H7 (cell line): ENCODE measurements around the gene TOLLIP. TPM values are rescaled to one million over a fixed set of nuclear protein-coding genes. Genes with fewer than 3 reads are reported as not detected.
"Not testable (repeated sequence)": the region's sequence is repeated elsewhere in the genome, so short reads cannot be mapped to it uniquely, and the experiment has no call there.

ENCODE experiments used
- DNase-seq: peaks from one replicate; pipeline ENCODE4 v3.0.0; 2012
- H3K27me3 ChIP-seq: 2 replicates; pipeline ENCODE4 v1.6.0; 2011; ENCODE audit warnings: mild to moderate bottlenecking, low read length; ENCODE audit not compliant: control insufficient read depth, insufficient read depth
- H3K36me3 ChIP-seq: replicated peaks from 2 replicates; pipeline ENCODE4 v1.5.1; 2011; ENCODE audit warnings: low read length; ENCODE audit not compliant: control insufficient read depth, insufficient read depth
- H3K4me3 ChIP-seq: 2 replicates; pipeline ENCODE4 v1.5.1; 2011; ENCODE audit warnings: low read depth, mild to moderate bottlenecking, control low read depth, low read length, moderate library complexity; ENCODE audit not compliant: insufficient read depth
- total RNA-seq: library from RNA; depleted of rRNA; stranded (reverse); fragments of >200 nt; shearing (Covaris generic); gene quantifications from 2 replicates; pipeline ENCODE4 v1.2.3, GENCODE V29; 2014; rRNA removed

The TOLLIP gene
- total RNA-seq = 11.2 and 11.8 TPM in 2 replicates

DNA sequence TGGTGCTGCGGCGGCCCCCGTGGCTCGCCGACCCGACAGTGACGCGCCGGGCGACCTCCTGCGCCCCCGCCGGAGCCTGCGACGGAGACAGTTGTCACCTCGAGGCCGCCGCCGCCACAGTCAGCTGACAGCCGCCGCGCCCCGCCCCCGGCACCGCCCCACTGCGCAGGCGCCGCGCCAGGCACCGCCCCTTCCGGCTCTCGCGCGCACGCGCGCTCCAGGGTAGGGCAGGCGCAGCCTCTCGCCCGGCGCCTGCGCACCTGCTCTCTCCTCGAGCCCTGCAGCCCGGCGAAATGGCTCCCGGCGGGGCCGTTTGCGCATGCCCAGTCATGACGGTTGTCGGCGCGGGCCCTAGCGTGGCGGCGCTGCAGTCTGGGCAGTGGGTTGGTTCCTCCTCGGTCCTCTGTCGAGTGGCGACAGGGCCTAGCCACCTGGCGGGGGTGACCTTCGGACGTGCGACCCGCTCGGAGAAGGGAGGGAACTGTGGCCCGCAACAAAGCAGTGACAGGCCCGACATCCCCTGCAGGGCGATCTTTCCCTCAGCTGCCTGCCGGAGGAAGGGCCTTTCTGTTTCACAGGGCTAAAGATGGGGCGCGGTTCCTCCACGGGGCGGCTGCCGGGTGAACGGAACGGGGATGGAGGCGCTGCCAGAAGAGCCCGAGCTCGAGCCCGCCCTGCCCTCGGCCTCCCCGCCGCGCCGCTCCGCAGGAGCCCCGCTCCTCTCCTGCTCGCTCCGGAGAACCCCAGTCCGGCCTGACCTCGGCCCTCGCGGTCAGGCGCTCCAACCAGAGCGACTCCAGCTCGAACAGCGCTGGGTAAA, at the start of gene TOLLIP:
TSS of gene TOLLIP (minus strand) at position 135 of the 820 bp plus-strand sequence. CDS start at position 1, 134 bp downstream.
- DNase-seq = peak; percentile 100
- H3K36me3 ChIP-seq = no peaks in the 10 kb centered on the region
- peak within 1 kb of the TSS; percentile 73 for H3K4me3 ChIP-seq
- H3K27me3 ChIP-seq = no peaks in the 10 kb centered on the region; the same call in 1 of the 2 replicates

DNA sequence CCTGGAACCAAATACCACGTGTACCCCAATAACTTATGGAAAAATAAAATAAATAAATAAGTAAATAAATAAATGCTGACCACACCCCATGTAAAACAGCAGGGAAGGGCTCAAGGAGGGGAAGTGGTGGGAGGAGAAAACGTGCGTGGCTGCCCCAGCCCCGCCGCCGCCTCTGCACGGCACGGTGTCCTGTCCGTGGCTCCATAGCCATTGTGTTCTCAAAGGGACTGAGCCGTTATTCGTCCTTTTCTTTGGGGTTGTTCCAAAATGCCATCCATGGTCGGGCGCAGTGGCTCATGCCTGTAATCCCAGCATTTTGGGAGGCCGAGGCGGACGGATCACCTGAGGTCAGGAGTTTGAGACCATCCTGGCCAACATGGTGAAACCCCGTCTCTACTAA, 49.5 kb upstream of the TOLLIP start:
- H3K4me3 ChIP-seq, H3K27me3 ChIP-seq, H3K36me3 ChIP-seq: not testable (repeated sequence)
- DNase-seq = peak; percentile 41

DNA sequence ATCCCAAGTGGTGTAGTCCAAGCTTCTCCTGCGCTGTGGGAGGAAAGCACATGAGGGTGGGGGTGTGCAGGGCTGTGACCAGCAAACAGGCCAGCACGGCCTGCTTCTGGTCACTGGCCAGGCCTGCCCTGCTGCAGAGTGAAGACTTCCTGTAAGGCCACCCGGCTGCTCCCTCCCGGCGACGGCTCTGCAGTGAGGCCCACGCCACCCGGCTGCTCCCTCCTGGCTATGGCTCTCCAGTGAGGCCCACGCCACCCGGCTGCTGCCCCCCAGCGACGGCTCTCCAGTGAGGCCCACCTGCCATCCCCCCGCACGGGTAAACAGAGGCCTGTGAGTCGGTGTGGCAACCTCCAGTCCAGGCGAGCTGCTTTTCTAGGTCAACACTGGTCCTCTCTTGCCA, 48.9 kb upstream of the TOLLIP start:
- no peaks in the 10 kb centered on the region for H3K27me3 ChIP-seq
- DNase-seq = peak; percentile 63
- H3K36me3 ChIP-seq = no peaks in the 10 kb centered on the region
- no peak overlapping the region for H3K4me3 ChIP-seq

DNA sequence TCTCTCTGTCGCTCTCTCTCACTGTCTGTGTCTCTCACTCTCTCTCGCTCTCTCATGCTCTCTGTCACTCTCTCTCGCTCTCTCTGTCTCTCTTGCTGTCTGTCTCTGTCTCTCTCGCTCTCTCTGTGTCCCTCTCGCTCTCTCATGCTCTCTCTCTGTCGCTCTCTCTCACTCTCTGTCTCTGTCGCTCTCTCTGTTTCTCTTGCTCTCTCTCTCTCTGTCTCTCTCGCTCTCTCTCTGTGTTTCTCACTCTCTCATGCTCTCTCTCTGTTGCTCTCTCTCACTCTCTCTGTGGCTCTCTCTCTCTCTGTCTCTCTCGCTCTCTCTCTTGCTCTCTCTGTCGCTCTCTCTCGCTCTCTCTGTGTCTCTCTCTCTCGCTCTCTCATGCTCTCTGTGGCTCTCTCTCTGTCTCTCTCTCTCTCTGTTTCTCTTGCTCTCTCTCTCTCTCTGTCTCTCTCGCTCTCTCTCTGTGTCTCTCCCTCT, 47.1 kb upstream of the TOLLIP start:
- no peak for DNase-seq
- H3K27me3 ChIP-seq = no peaks in the 10 kb centered on the region
- no peaks in the 10 kb centered on the region for H3K36me3 ChIP-seq
- H3K4me3 ChIP-seq = no peak overlapping the region

DNA sequence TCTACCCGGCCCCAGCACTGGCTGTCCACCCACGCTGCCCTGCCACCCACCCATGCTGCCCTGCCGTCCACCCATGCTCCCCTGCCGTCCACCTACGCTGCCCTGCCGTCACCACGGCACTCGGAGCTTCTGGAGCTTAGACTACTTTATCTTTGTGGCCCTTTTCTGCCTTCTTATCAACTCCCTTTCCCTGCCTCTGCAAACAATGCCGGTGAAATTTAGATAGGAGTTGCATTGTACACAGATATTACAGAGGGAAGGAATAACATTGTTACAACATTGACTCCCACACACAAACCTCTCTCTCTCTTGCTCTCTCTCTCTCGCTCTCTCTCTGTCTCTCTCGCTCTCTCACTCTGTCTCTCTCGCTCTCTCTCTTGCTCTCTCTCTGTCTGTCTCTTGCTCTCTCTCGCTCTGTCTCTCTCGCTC, 46.6 kb upstream of the TOLLIP start:
- H3K36me3 ChIP-seq = no peaks in the 10 kb centered on the region
- DNase-seq = no peak
- H3K4me3 ChIP-seq = no peak overlapping the region
- no peaks in the 10 kb centered on the region for H3K27me3 ChIP-seq

DNA sequence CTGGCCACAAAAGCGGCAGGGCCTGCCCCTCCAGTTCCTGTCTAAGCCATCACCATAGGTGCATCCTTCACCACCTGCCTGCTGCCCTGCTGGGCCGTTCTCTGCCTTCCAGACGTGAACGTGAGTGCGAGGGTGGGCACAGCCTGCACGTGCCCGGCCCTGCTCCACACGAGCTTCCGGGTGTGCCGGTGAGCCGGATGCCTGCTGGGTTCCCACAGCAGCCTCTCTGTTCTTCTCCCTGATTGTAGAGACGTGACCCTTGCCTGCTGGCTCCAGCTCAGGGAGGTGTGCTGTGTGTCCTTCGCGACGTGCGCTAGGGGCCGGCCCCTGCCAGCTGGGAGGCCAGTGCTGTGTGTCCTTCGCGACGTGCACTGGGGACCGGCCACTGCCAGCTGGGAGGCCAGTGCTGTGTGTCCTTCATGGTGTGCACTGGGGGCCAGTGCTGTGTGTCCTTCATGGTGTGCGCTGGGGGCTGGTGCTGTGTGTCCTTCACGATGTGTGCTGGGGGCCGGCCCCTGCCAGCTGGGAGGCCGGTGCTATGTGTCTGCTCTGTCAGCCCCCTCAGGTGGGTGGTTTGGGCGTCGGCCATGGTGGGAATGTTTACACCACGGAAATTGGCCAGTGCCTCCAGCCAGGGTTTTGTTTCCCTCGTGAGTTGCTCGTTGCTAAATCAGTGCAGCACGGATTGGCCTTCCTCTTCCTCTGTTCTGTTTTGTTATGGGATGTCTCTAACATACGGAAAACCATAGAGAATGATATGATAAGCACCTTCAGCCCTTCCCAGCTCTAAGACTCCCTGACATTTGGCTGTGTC, 44.9 kb upstream of the TOLLIP start:
- no peaks in the 10 kb centered on the region for H3K36me3 ChIP-seq
- peak; percentile 33 for DNase-seq
- H3K4me3 ChIP-seq = no peak overlapping the region
- no peaks in the 10 kb centered on the region; the same call in 1 of the 2 replicates for H3K27me3 ChIP-seq

DNA sequence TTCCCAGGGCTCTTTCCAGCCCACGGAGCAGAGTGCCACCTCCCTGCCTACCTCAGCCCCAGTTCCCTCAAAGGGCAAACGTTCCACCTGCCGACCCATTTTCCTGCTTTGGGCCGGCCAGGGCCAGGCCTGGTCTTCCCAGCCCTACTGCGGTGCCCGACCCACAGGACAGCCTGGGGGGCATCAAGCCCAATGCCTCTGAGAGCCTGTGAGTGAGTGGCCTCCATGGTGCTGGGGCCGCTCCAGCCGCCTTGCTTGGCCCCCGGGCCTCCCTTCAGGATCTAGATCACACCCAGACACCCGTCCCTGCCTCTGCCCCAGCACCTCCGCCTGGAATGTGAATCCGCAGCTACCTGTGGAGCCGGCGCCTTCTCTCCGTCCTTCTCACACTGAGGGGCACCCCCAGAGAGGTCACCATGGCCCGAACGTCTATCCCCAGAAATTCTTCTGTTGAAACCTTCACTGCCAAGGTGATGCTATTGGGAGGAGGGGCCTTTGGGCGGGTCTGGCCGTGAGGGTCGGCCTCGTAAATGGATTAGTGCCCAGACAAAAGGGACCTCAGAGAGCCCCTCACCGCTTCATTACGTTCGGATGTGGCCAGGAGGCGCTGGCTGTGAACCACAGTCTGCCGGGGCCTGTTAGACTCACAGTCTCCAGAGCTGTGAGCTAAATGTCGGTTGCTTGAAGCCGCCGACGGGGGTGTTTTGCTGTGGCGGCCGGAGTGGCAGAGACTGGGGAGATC, 44.1 kb upstream of the TOLLIP start:
- Histone ChIP-seq H3K4me3 (no peak overlapping the region), H3K27me3 (no peaks in the 10 kb centered on the region; the same call in 1 of the 2 replicates), H3K36me3 (no peaks in the 10 kb centered on the region)
- peak; percentile 70 for DNase-seq

DNA sequence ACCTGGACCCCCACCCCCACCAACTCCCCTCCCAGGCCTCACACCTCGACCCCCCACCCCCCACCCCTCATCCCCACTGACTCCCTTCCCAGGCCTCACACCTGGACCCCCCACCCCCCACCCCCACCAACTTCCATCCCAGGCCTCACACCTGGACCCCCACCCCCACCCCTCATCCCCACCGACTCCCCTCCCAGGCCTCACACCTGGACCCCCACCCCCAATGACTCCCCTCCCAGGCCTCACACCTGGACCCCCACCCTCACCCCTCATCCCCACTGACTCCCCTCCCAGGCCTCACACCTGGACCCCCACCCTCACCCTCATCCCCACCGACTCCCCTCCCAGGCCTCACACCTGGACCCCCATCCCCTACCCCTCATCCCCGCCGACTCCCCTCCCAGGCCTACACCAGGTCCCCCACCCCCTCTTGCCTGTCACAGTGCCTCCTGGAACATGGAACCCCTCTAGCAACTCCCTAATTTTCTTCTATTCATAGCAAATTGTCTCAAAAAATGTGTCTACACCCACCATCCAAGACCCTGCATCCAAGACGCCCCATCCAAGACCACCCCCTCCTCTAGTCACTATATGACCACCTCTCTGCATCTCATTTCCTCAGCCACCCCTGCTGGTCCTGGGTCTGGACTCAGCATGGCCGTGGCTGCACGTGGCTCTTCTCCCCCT, 43.4 kb upstream of the TOLLIP start:
- Histone ChIP-seq H3K27me3 (no peaks in the 10 kb centered on the region; the same call in 1 of the 2 replicates), H3K36me3 (no peaks in the 10 kb centered on the region), H3K4me3 (no peak overlapping the region)
- peak; percentile 63 for DNase-seq

DNA sequence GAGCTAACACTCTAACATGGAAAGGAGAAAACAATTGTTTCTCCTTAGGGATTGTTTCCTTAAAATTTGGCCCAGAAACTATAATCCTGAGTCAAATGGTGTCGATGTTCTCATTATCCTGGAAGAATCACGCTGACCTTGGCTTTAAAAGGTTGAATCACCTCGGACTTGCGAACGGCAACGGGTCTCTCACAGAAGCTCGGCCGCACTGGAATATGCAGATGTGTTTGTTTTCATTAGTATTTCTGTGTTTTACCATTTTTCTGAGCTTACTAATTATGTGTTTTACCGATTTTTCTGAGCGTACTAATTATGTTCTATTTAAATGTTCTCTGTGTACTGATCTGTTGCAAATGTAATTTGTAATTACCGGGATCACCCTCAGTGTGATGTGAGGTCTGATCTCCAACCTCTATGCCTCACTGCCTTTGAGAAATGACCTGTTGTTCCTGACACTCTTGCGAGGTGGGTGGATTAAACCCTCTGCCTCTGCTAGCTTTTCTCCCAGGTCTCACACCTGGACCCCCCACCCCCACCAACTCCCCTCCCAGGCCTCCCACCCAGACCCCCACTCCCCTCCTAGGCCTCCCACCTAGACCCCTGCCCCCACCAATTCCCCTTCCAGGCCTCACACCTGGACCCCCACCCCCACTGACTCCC, 42.0 kb upstream of the TOLLIP start:
- DNase-seq = peak; percentile 82
- H3K4me3 ChIP-seq = no peak overlapping the region
- H3K36me3 ChIP-seq = no peaks in the 10 kb centered on the region
- H3K27me3 ChIP-seq = no peaks in the 10 kb centered on the region; the same call in 1 of the 2 replicates

DNA sequence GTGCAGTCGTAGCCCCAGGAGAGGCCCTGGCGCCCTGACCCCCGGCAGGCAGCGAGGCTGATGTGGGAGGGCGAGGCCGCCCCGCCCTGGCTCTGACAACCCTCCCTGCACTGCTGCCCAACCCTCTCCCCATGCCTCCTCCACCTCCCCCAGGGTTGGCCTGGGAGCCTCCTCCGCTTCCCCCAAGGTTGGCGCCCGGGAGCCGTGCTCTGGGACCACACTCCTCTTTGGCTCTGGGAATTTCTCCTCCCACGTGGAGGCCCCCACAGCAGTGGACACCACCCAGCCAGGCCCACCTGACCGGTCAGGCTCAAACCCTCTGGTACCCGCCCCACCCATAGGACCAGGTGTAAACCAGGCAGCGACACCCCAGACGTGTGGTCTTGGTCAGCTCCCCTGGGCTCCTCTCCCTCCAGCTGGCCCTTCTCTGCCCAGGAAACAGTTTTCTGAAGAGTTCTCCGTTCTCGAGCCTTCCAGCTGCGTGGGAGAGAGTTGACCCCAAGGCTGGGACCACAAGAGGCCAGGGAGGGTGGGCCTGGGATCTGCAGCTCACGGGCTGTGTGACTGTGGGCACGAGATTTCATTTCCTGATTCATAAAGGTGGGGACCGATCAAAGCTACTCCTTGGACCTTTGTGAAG, 40.8 kb upstream of the TOLLIP start:
- Histone ChIP-seq H3K27me3 (no peaks in the 10 kb centered on the region; the same call in 1 of the 2 replicates), H3K4me3 (no peak overlapping the region), H3K36me3 (no peaks in the 10 kb centered on the region)
- peak; percentile 53 for DNase-seq

DNA sequence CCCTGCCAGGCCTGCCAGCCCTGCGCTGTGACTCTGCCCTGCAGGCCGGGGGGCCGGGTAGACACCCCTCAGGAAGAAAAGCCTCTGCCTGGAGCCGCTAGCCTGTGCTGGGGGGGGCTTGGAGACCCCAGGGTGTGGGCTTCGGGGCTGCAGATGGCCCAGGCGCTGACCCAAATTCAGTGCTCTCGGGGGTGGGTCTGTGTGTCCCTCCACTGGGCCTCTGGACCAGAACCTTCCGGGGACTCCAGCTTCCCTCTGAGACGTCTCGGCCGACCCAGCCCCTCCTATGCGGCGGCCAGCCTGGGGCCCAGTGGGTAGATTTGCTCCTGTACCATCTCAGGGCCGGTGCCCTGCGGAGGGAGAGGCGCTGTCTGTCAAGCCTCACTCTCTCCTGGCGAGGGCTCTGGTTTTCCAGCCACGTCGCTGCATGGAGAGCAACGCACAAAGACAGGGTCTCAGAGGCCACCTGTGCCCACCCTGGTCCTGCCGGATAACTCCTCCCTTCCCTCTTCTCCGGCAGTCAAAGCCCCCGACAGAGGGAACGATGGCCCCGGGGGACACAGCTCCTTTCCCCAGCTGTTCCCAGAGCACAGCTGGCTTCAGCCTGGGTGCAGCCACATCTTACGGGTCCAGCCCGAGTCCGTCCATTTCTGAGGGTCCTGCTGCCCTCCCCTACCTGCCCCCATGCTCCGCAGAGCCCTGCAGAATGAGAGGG, 40.1 kb upstream of the TOLLIP start:
- peak; percentile 64 for DNase-seq
- H3K36me3 ChIP-seq = no peaks in the 10 kb centered on the region
- no peaks in the 10 kb centered on the region; the same call in 1 of the 2 replicates for H3K27me3 ChIP-seq
- H3K4me3 ChIP-seq = no peak overlapping the region

DNA sequence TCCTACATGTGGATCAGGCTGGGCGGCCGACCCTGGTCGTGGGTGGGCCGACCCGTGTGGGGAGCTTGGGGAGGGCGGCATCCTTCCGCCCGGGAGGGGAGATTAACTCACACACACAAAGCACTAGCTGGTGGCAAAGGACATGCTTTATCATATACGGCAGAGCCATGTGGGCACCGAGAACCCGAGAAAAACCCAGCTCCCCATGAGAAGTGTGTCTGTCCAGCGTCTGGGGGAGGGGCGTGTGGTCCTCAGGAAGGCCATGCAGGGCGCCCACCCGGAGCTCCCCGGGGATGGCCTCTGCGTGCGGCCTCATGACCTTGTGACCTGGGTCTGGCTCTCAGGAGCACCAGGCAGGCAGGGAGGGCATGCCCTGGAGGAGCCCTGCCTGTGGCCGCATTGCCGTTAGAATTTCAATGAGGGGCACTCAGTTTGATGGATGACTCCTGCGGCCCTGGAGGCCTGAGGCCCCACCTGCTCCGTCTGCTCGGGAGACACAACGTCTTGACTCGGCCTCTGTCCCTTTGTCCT, 39.4 kb upstream of the TOLLIP start:
- DNase-seq = peak; percentile 77
- no peaks in the 10 kb centered on the region for H3K36me3 ChIP-seq
- H3K4me3 ChIP-seq = no peak overlapping the region
- H3K27me3 ChIP-seq = no peaks in the 10 kb centered on the region; the same call in 1 of the 2 replicates
